Gastrocnemius medialis (tissue), 4 donors: ENCODE results near the gene PLPP2. TPM values are rescaled to one million over a fixed set of nuclear protein-coding genes. Genes with fewer than 3 reads are reported as not detected.
"Not testable (repeated sequence)": the region's sequence is repeated elsewhere in the genome, so short reads cannot be mapped to it uniquely, and the experiment has no call there.

Experiments
- ATAC-seq, 2 donors: fragments of 150-250 bp; one replicate each; pipeline ENCODE4 v1.9.1; 2016
- DNase-seq, 2 donors: peaks; one replicate each; pipeline ENCODE4 v3.0.0-alpha.2; 2019
- H3K27ac ChIP-seq, 4 donors: fragments of 200-600 bp; sonication (generic); 1 replicate in 1 of 4; 2 replicates in 3 of 4; pipeline ENCODE4 v1.5.1; 2016 to 2018; ENCODE audit warnings: mild to moderate bottlenecking in 2 of 4, moderate library complexity in 1 of 4
- H3K27me3 ChIP-seq, 3 donors: fragments of 200-600 bp; sonication (generic) in 2 of 3; 1 replicate in 1 of 3; 2 replicates in 2 of 3; pipeline versions ENCODE4 v1.5.1 to v1.6.0; 2016 to 2019; ENCODE audit warnings: mild to moderate bottlenecking in 1 of 3, moderate library complexity in 1 of 3
- H3K36me3 ChIP-seq, 2 donors: fragments of 200-600 bp; sonication (generic) in 1 of 2; one replicate each; pipeline ENCODE4 v1.5.1; 2017 to 2018
- H3K4me1 ChIP-seq, 2 donors: fragments of 200-600 bp; sonication (generic) in 1 of 2; one replicate each; pipeline ENCODE4 v1.5.1; 2016 to 2017; ENCODE audit warnings: mild to moderate bottlenecking in 2 of 2
- H3K4me3 ChIP-seq, 4 donors: fragments of 200-600 bp; sonication (generic) in 3 of 4; 1 replicate in 1 of 4; 2 replicates in 3 of 4; pipeline ENCODE4 v1.5.1; 2016 to 2019; ENCODE audit warnings: mild to moderate bottlenecking in 2 of 4
- H3K9me3 ChIP-seq, 3 donors: fragments of 200-600 bp; sonication (generic) in 2 of 3; 1 replicate in 1 of 3; 2 replicates in 2 of 3; pipeline ENCODE4 v1.5.1; 2016 to 2019
- POLR2A ChIP-seq, 2 donors: fragments of 450-650 bp; IDR thresholded peaks; one replicate each; pipeline ENCODE4 v1.6.1; 2017; ENCODE audit warnings: antibody characterized with exemption in 2 of 2, mild to moderate bottlenecking in 2 of 2, moderate library complexity in 2 of 2
- in situ Hi-C, 4 donors: fragments of 200-750 bp; cut with MboI; loops; one replicate each; pipeline versions ENCODE4 v1.15.0 to v1.8.0; 2017; ENCODE audit warnings: low sequenced_read_pairs in 4 of 4
- intact Hi-C: fragments of 100-400 bp; cut with DNase I; formaldehyde crosslinking; loops from one replicate; pipeline ENCODE4 v1.15.1; 2023; ENCODE audit warnings: low total_unique reads
- total RNA-seq, 4 donors: library from RNA; depleted of rRNA; stranded (reverse); fragments of >200 nt; gene quantifications; one replicate each; pipeline versions ENCODE4 v1.1.0 to v1.2.3, GENCODE V29; 2016
- TF ChIP-seq, protein P1 (sequence below), 5 experiments: fragments of 450-650 bp in 3 of 5; fragments of 200-600 bp in 2 of 5; sonication (generic) in 2 of 5; IDR thresholded peaks in 4 of 5; conservative IDR thresholded peaks in 1 of 5; 1 replicate in 4 of 5; 2 replicates in 1 of 5; pipeline ENCODE4 v1.5.1; 2016 to 2019; ENCODE audit warnings: antibody characterized with exemption in 5 of 5, mild to moderate bottlenecking in 3 of 5, moderate library complexity in 3 of 5

PLPP2 gene
- total RNA-seq, 4 donors from 2014 or later, result 0.64 to 1.2 (median 0.92) TPM; not detected in 1

GRCh38 chr19:246551-246950 is 44.7 kb downstream of the PLPP2 start:
- no peak for DNase-seq
- Histone ChIP-seq H3K36me3 (no peaks in the 10 kb centered on the region), H3K27me3 (no peaks in the 10 kb centered on the region), H3K4me1 (no peaks in the 10 kb centered on the region), H3K27ac (no peak overlapping the region), H3K4me3 (no peak overlapping the region), H3K9me3 (no peaks in the 10 kb centered on the region)
- no peak for ATAC-seq
- intact Hi-C loops (no loop called here), in situ Hi-C loops (no loop called here)
- no peak for TF ChIP-seq POLR2A (IDR thresholded peaks at IDR 0.05)
- TF ChIP-seq, protein P1, sequence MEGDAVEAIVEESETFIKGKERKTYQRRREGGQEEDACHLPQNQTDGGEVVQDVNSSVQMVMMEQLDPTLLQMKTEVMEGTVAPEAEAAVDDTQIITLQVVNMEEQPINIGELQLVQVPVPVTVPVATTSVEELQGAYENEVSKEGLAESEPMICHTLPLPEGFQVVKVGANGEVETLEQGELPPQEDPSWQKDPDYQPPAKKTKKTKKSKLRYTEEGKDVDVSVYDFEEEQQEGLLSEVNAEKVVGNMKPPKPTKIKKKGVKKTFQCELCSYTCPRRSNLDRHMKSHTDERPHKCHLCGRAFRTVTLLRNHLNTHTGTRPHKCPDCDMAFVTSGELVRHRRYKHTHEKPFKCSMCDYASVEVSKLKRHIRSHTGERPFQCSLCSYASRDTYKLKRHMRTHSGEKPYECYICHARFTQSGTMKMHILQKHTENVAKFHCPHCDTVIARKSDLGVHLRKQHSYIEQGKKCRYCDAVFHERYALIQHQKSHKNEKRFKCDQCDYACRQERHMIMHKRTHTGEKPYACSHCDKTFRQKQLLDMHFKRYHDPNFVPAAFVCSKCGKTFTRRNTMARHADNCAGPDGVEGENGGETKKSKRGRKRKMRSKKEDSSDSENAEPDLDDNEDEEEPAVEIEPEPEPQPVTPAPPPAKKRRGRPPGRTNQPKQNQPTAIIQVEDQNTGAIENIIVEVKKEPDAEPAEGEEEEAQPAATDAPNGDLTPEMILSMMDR (IDR thresholded peaks at IDR 0.05 in 4 of 5, conservative IDR thresholded peaks at IDR 0.05 in 1 of 5), result no peak

DNA sequence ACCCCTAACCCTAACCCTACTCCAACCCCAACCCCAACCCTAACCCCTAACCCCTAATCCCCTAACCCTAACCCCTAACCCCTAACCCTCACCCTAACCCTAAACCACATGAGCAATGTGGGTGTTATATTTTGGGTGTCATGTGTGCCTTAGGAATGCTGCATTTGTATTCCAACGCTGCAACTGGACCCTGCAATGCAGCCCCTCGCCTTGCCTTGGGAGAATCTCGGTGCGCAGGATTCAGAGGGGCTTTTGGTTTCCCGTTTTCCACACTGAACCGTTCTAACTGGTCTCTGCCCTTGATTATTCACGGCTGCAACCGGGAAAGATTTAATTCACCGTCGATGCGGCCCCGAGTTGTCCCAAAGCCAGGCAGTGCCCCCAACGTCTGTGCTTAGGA is 45.3 kb downstream of the PLPP2 start:
- H3K36me3 ChIP-seq, intact Hi-C loops: not testable (repeated sequence)

GRCh38 chr19:245457-245856 is 45.7 kb downstream of the PLPP2 start:
- H3K4me3 ChIP-seq, result no peak overlapping the region
- no peak for ATAC-seq
- no peak for DNase-seq
- intact Hi-C loops (no loop called here), in situ Hi-C loops (no loop called here)
- H3K4me1 ChIP-seq, result no peaks in the 10 kb centered on the region
- TF ChIP-seq, protein P1 (IDR thresholded peaks at IDR 0.05 in 4 of 5, conservative IDR thresholded peaks at IDR 0.05 in 1 of 5), result no peak
- TF ChIP-seq POLR2A (IDR thresholded peaks at IDR 0.05), result no peak
- H3K27me3 ChIP-seq, result no peaks in the 10 kb centered on the region
- no peaks in the 10 kb centered on the region for H3K9me3 ChIP-seq
- no peak overlapping the region for H3K27ac ChIP-seq
- H3K36me3 ChIP-seq, result no peaks in the 10 kb centered on the region

More for the DNA sequence above, 45.3 kb downstream of the PLPP2 start:
- ATAC-seq, in situ Hi-C loops, H3K4me1 ChIP-seq, H3K4me3 ChIP-seq, H3K27ac ChIP-seq, H3K27me3 ChIP-seq, DNase-seq, H3K9me3 ChIP-seq: not testable (repeated sequence)

Other genes with a start within 250 kb of the PLPP2 start
- gene OR4F17, start 184.3 kb downstream of the PLPP2 start, total RNA-seq, result not detected
- 10 to 100 TPM; 10.6 to 21.0 (median 16.5) TPM for gene MIER2, start 53.4 kb upstream of the PLPP2 start, total RNA-seq
- gene C2CD4C, start 117.7 kb upstream of the PLPP2 start, total RNA-seq, result under 1 TPM; 0.15 to 0.78 (median 0.38) TPM
- 1 to 10 TPM; 2.1 to 6.2 (median 4.5) TPM for gene SHC2, start 169.6 kb upstream of the PLPP2 start, total RNA-seq
- under 1 TPM in 1 of 4 donors, not detected in 3; 0.18 TPM for gene MADCAM1, start 205.1 kb upstream of the PLPP2 start, total RNA-seq
- 10 to 100 TPM; 29.5 to 64.7 (median 35.6) TPM for gene TPGS1, start 216.1 kb upstream of the PLPP2 start, total RNA-seq
- gene CDC34, start 240.4 kb upstream of the PLPP2 start, total RNA-seq, result 100 to 1,000 TPM in 3 of 4 donors, 10 to 100 TPM in 1; 99.0 to 174 (median 138) TPM